ENCODE results near the gene POGZ.

POGZ gene

GRCh38 chr1:151371370-151372057 is 87.8 kb downstream of the POGZ start:
- no peak for DNase-seq

DNA sequence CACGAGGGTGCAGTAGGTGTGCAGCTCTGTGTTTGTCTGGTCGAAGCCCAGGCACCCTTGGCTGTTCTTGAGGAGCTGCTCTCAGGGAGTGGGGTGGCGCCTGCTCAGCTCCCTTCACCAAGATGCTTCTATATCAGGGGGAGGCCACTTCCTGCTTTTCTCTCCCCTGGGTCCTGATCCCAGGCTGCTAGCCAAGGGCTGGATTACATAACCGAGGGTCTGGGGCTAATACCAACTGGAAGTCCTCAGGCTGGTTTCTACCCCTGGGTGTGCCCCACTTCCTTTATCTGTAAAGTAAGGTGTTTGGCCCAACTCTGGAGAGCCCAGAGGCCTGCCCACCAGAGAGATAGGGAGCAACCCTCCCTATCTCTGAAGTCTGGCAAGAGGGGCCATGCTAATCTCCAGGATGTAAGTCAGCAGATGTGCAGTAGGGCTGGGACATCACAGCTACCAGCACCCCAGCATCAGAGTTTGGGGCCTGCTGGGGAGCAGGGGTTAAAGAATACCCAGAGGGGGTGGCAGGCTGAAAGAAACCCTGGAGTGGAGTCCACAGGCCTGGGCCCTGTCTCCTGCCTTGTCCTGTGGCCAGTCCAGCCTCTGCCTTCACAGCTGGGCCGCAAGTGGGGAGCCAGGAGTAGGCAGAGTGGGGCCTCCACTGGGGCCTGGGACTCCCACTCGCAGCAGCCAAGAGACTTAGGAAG is 88.9 kb downstream of the POGZ start:
- DNase-seq = no peak

GRCh38 chr1:151369621-151370048 is 89.7 kb downstream of the POGZ start:
- no peak for DNase-seq

DNA sequence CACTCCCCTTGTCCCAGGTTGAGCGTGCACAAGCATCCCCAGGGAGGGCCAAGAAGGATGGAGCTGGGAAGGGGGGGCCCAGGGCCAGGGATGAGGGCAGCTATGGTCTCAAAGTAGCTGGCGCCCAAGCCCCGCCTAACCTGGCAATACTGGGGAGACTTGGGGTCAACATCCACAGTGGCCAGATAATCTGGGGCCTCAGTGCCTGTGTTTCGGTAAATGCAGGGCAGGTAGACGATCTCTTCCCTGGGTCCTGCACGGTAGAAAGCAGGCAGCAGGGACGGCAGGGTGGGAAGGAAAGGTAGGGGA is 90.0 kb downstream of the POGZ start:
- no peak for DNase-seq

GRCh38 chr1:151368393-151369301 is 90.6 kb downstream of the POGZ start:
- DNase-seq = no peak

GRCh38 chr1:151367658-151368392 is 91.5 kb downstream of the POGZ start:
- DNase-seq = no peak

GRCh38 chr1:151364996-151365395 is 94.3 kb downstream of the POGZ start:
- no peak for DNase-seq

- no peak for DNase-seq
These were observed 96.8 kb downstream of the POGZ start for GRCh38 chr1:151362308-151363155.

- DNase-seq = no peak
These were observed 97.4 kb downstream of the POGZ start for GRCh38 chr1:151361883-151362282.

GRCh38 chr1:151356696-151357095 is 102.6 kb downstream of the POGZ start:
- no peak for DNase-seq

Data from stimulated activated CD4-positive, alpha-beta T cell treated with anti-CD3 and anti-CD28 coated beads, Interleukin-4, amount 100 ng/mL, for 24 hours (primary cell).